H1 (cell line): ENCODE results near the gene ATM. TPM values are rescaled to one million over a fixed set of nuclear protein-coding genes. Genes with fewer than 3 reads are reported as not detected.

Experiments
- BACH1 ChIP-seq: IDR thresholded peaks from 2 replicates; pipeline ENCODE4 v1.6.1; 2012; ENCODE audit warnings: low read length, improper control_type of control experiment
- CBX5 ChIP-seq: fragments of 300-800, 300-1000 bp; sonication (generic); IDR thresholded peaks from 2 replicates; pipeline ENCODE4 v1.7.1; 2016; ENCODE audit warnings: antibody characterized with exemption, low read length, low read depth
- CREB1 ChIP-seq: IDR thresholded peaks from 2 replicates; pipeline ENCODE4 v1.6.1; 2012; ENCODE audit warnings: inconsistent platforms
- RBBP5 ChIP-seq: IDR thresholded peaks from 2 replicates; pipeline ENCODE4 v1.7.1; 2012; ENCODE audit warnings: low read depth, mild to moderate bottlenecking, inconsistent platforms, low read length, moderate library complexity, borderline replicate concordance
- RNF2 ChIP-seq: fragments of 200-900, 300-1000 bp; sonication (generic); IDR thresholded peaks from 2 replicates; pipeline ENCODE4 v1.7.1; 2016; ENCODE audit warnings: borderline replicate concordance, low read depth, mild to moderate bottlenecking, antibody characterized with exemption, low read length; ENCODE audit not compliant: poor library complexity, severe bottlenecking; ENCODE audit errors: missing control alignments
- SIX5 ChIP-seq: IDR thresholded peaks from 2 replicates; pipeline ENCODE4 v1.6.1; 2011; ENCODE audit warnings: mild to moderate bottlenecking, low read depth, low read length
- SP1 ChIP-seq: IDR thresholded peaks from 2 replicates; pipeline ENCODE4 v1.6.1; 2011; ENCODE audit warnings: low read depth, low read length
- polyA plus RNA-seq, 7 experiments: library from polyadenylated mRNA; depleted of rRNA in 3 of 7; stranded (reverse) in 5 of 7; unstranded in 2 of 7; fragments of >200 nt in 5 of 7; fragments of 200-250 nt in 2 of 7; gene quantifications; 1 replicate in 5 of 7; 2 replicates in 1 of 7; 4 replicates in 1 of 7; pipeline versions ENCODE4 v1.2.1 to v1.2.3, GENCODE V29; 2011 to 2013; ENCODE audit warnings: missing spikeins in 2 of 7, mixed read lengths in 2 of 7
- total RNA-seq: library from RNA; stranded (reverse); fragmentation: NEBNext Ultra II Directional; extraction: Animal tissue kit (Norgen Biotek cat#: 25700); gene quantifications from 2 replicates; pipeline ENCODE4 v1.2.1, GENCODE V29; 2021

ATM gene
- total and polyA plus RNA-seq, 2 of the 8 experiments (the other 6 are each of a cell fraction or from before 2014, with no cell fraction given) = 14.9 to 55.4 TPM

DNA sequence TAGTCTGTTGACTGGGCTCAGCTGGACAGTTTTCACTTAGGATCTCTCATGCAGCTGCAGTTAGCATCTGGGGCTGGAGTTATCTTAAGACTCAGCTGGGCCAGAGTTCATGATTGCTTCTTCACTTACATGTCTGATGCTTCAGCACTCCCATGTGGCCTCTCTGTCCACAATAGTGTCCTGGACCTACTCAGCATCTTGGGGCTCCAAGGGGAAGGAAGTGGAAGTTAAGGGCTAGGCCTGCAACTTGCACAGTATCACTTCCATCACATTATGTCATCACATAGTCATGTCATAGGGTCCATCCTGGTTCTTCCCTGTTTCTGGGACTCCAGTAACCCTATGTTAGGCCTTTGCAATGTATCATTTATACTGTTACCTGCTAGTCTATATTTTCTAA is 128.6 kb downstream of the ATM start (continued):
- TF ChIP-seq RBBP5 (no peak), BACH1 (no peak), SIX5 (no peak), SP1 (no peak), CBX5 (no peak), CREB1 (no peak), RNF2 (no peak)
